ENCODE results near the gene TESK1.

GRCh38 chr9:35618325-35618727, 13.3 kb downstream of the TESK1 start, which contains the start of gene CD72:
- TF ChIP-seq ELF4 (IDR thresholded peaks at IDR 0.05): no peak
- no peak for TF ChIP-seq BHLHE40 (IDR thresholded peaks at IDR 0.05; ENCODE audit: borderline replicate concordance)
- no peak for TF ChIP-seq FOXA1 (IDR thresholded peaks at IDR 0.05)
- TF ChIP-seq SP1 (IDR thresholded peaks at IDR 0.05): no peak
- no peak for TF ChIP-seq HDGF (IDR thresholded peaks at IDR 0.05; ENCODE audit: borderline replicate concordance)
- no peak for TF ChIP-seq FOXM1 (IDR thresholded peaks at IDR 0.05; ENCODE audit: borderline replicate concordance)
- TF ChIP-seq TARDBP (IDR thresholded peaks at IDR 0.05): no peak
- TF ChIP-seq PKNOX1 (IDR thresholded peaks at IDR 0.05): no peak
- TF ChIP-seq L3MBTL2 (conservative IDR thresholded peaks at IDR 0.05): no peak
- no peak for TF ChIP-seq ZNF384 (IDR thresholded peaks at IDR 0.05)

Data from HEK293T (cell line).